Right lobe of liver (tissue), 6 donors: ENCODE data around the gene PNPLA7. TPM values are rescaled to one million over a fixed set of nuclear protein-coding genes. Genes with fewer than 3 reads are reported as not detected.
A peak's percentile ranks its signal among the peaks of the same experiment; 100 is the strongest.

Experiments used
- ATAC-seq, 4 donors: fragments of 200-7000 bp; cut with Tn5 transposase; one replicate each; pipeline ENCODE4 v1.9.1; 2020; ENCODE audit warnings: mild to moderate bottlenecking in 4 of 4, moderate library complexity in 4 of 4
- DNase-seq, 3 donors: peaks; one replicate each; pipeline ENCODE4 v3.0.0-alpha.2; 2020
- H3K27ac ChIP-seq, 3 donors: fragments of 200-600 bp; one replicate each; pipeline ENCODE4 v1.8.0; 2022
- H3K27me3 ChIP-seq, 2 donors: fragments of 200-600 bp; one replicate each; pipeline ENCODE4 v1.8.0; 2022
- H3K36me3 ChIP-seq, 4 donors: fragments of 200-600 bp; sonication (generic) in 1 of 4; one replicate each; pipeline versions ENCODE4 v1.5.1 to v1.8.0; 2017 to 2022; ENCODE audit warnings: control low read depth in 1 of 4
- H3K4me1 ChIP-seq, 4 donors: fragments of 200-600 bp; sonication (generic) in 1 of 4; one replicate each; pipeline versions ENCODE4 v1.5.1 to v1.8.0; 2017 to 2022; ENCODE audit warnings: control low read depth in 1 of 4
- H3K4me3 ChIP-seq, 3 donors: fragments of 200-600 bp; one replicate each; pipeline ENCODE4 v1.8.0; 2022
- H3K9me3 ChIP-seq, 4 donors: fragments of 200-600 bp; sonication (generic) in 1 of 4; one replicate each; pipeline versions ENCODE4 v1.5.1 to v1.8.0; 2017 to 2022; ENCODE audit warnings: control low read depth in 1 of 4
- CTCF ChIP-seq, 4 donors: fragments of 200-600 bp in 3 of 4; fragments of 450-650 bp in 1 of 4; IDR thresholded peaks; one replicate each; pipeline versions ENCODE4 v1.5.1 to v1.8.0; 2016 to 2022; ENCODE audit warnings: antibody characterized with exemption in 4 of 4, mild to moderate bottlenecking in 2 of 4
- POLR2A ChIP-seq: fragments of 450-650 bp; IDR thresholded peaks from one replicate; pipeline ENCODE4 v1.6.1; 2017; ENCODE audit warnings: antibody characterized with exemption, mild to moderate bottlenecking
- WGBS: methylation state at CpG from one replicate; pipeline ENCODE4 v1.1.6; 2018; ENCODE audit warnings: low coverage, low lambda C conversion rate; ENCODE audit not compliant: insufficient coverage; ENCODE audit errors: missing lambda C conversion rate; 5-methylcytosine and 5-hydroxymethylcytosine counted together
- intact Hi-C, 2 donors: fragments of 100-400 bp; cut with DNase I; formaldehyde crosslinking; loops; one replicate each; pipeline versions ENCODE4 v1.11.2 to v1.14.1; 2022
- total RNA-seq, 6 experiments: library from RNA; depleted of rRNA in 2 of 6; stranded (reverse); fragments of >200 nt in 2 of 6; fragmentation: NEBNext Ultra II Directional in 3 of 6; extraction: Animal tissue kit (Norgen Biotek cat#: 25700) in 3 of 6; gene quantifications; one replicate each; pipeline versions ENCODE4 v1.1.0 to v1.2.4, GENCODE V29; 2016 to 2023
- donor health status: DM: no; HTN: yes; CAD: no.
- donor health status: DM: no; HTN: no; CAD: no.
- donor health status: DM: no; HTN: no; CAD: no.
- donor health status: DM: no; HTN: yes; CAD: no.
- donor health status: DM: no; HTN: yes; CAD: no.

The PNPLA7 gene
- total RNA-seq, 6 experiments from 2014 or later = 3.9 to 15.6 (median 7.4) TPM

- Histone ChIP-seq H3K27me3 (no peaks in the 10 kb centered on the region), H3K9me3 (no peaks in the 10 kb centered on the region), H3K36me3 (peaks cover 0 to 7% (median 0%) of the 10 kb centered on the region in 4 donors), H3K27ac (no peak overlapping the region), H3K4me3 (no peak overlapping the region), H3K4me1 (peaks cover 0 to 9% (median 4%) of the 10 kb centered on the region in 4 donors)
- WGBS = 90% methylated on average over 2 of the region's 35 CpGs
- DNase-seq (peak in 2 of 3 donors; percentile 42 to 55), ATAC-seq (no peak)
- intact Hi-C loops = no loop called here
- TF ChIP-seq CTCF (IDR thresholded peaks at IDR 0.05) = no peak
- TF ChIP-seq POLR2A = no peak
These were observed 63.4 kb downstream of the PNPLA7 start for GRCh38 chr9:137486545-137487453.

- DNase-seq = no peak
These were observed 64.1 kb downstream of the PNPLA7 start for GRCh38 chr9:137486141-137486490.

GRCh38 chr9:137485343-137486140, 64.7 kb downstream of the PNPLA7 start:
- Histone ChIP-seq H3K9me3 (no peaks in the 10 kb centered on the region), H3K36me3 (peaks cover 0 to 4% (median 0%) of the 10 kb centered on the region in 4 donors), H3K27ac (no peak overlapping the region), H3K4me1 (peaks cover 0 to 12% (median 6%) of the 10 kb centered on the region in 4 donors), H3K27me3 (no peaks in the 10 kb centered on the region), H3K4me3 (no peak overlapping the region)
- TF ChIP-seq CTCF (IDR thresholded peaks at IDR 0.05) (no peak), POLR2A (no peak)
- 83% methylated on average over 6 of the region's 26 CpGs for WGBS
- DNase-seq (no peak), ATAC-seq (no peak)
- intact Hi-C loops = no loop called here

More at GRCh38 chr9:137486141-137486490, 64.1 kb downstream of the PNPLA7 start:
- TF ChIP-seq CTCF (IDR thresholded peaks at IDR 0.05) = no peak
- no peak for TF ChIP-seq POLR2A
- Histone ChIP-seq H3K9me3 (no peaks in the 10 kb centered on the region), H3K27me3 (no peaks in the 10 kb centered on the region), H3K4me3 (no peak overlapping the region), H3K4me1 (peaks cover 0 to 12% (median 6%) of the 10 kb centered on the region in 4 donors), H3K36me3 (peaks cover 0 to 4% (median 0%) of the 10 kb centered on the region in 4 donors), H3K27ac (no peak overlapping the region)
- 88% methylated on average over 7 of the region's 15 CpGs for WGBS
- intact Hi-C loops = no loop called here
- no peak for ATAC-seq

GRCh38 chr9:137484551-137485315, 65.5 kb downstream of the PNPLA7 start:
- no peak overlapping the region for H3K4me3 ChIP-seq
- intact Hi-C loops = no loop called here
- 82% methylated on average over 4 of the region's 27 CpGs for WGBS
- no peaks in the 10 kb centered on the region for H3K9me3 ChIP-seq
- no peak overlapping the region for H3K27ac ChIP-seq
- TF ChIP-seq CTCF (IDR thresholded peaks at IDR 0.05) = no peak
- TF ChIP-seq POLR2A = no peak
- peaks cover 0 to 12% (median 6%) of the 10 kb centered on the region in 4 donors for H3K4me1 ChIP-seq
- ATAC-seq (no peak), DNase-seq (peak in 1 of 3 donors; percentile 52)
- no peaks in the 10 kb centered on the region for H3K27me3 ChIP-seq
- H3K36me3 ChIP-seq = peaks cover 0 to 2% (median 0%) of the 10 kb centered on the region in 4 donors
